ENCODE data around the gene PRDX1. TPM values are rescaled to one million over a fixed set of nuclear protein-coding genes. Genes with fewer than 3 reads are reported as not detected.

The PRDX1 gene
- total and polyA plus RNA-seq, 2 of the 13 experiments (the other 11 are each of a cell fraction or from before 2014, with no cell fraction given): 761 to 1,898 TPM

DNA sequence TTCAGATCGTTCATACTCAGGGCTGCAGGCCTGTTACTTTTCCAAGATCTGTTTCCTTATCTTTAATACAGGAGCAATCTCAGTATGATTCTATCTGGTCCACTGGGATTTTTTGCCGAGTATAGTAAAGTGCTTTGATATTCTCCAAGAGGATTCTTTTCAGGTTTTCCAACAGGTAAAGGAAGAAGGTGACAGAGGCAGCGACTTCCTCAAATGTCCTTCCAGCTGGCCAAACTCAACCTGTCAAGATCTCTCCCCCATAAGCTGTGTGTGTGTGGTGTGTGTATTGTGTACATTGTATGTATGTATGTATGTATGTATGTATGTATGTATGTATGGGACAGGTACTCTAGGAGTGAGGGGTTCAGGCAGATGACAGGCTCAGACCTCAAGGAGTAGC lies 30.0 kb upstream of the PRDX1 start:
- H3K4me1 ChIP-seq (ENCODE audit: insufficient read depth, low read length): peaks cover 41% of the 10 kb centered on the region
- 8% methylated on average over 3 of the region's 3 CpGs for WGBS (ENCODE audit: low lambda C conversion rate)
- no peaks in the 10 kb centered on the region for H4K20me1 ChIP-seq (ENCODE audit: insufficient read depth, low read length)
- ChIA-PET POLR2A (interaction anchor here (0.9 to 29.7 kb wide), 14 partner anchors 9 to 248 kb away, joined by 4 to 690 read pairs (median 8); partner anchors contain the start of genes CCDC163, MMACHC, MUTYH and NASP), CTCF (ENCODE audit: low intra/inter-chr PET ratio, low total read pairs) (no interaction called here)
- H3K79me2 ChIP-seq (ENCODE audit: insufficient read depth, low read length): peaks cover 35% of the 10 kb centered on the region
- BruUV-seq (replicated peaks): no TSS peak
- H3K9me3 ChIP-seq (ENCODE audit: low read length): no peaks in the 10 kb centered on the region
- TF ChIP-seq ZNF3 (CRISPR knock-in tag; IDR thresholded peaks at IDR 0.05): no peak
- no peak for TF ChIP-seq GPN1 (CRISPR knock-in tag; IDR thresholded peaks at IDR 0.05; ENCODE audit: borderline replicate concordance)
- TF ChIP-seq, protein P1, sequence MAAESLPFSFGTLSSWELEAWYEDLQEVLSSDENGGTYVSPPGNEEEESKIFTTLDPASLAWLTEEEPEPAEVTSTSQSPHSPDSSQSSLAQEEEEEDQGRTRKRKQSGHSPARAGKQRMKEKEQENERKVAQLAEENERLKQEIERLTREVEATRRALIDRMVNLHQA (CRISPR knock-in tag; IDR thresholded peaks at IDR 0.05): no peak
- TF ChIP-seq MED13 (CRISPR knock-in tag; IDR thresholded peaks at IDR 0.05): no peak
- TF ChIP-seq SIN3B (IDR thresholded peaks at IDR 0.05; ENCODE audit: low read length): no peak
- 0 out of 2 replicates have a peak, but pooled peaks have one; percentile 54 for TF ChIP-seq ZNF652 (CRISPR knock-in tag; IDR thresholded peaks at IDR 0.05; ENCODE audit: borderline replicate concordance, low read depth)
- TF ChIP-seq ZNF281 (CRISPR knock-in tag; IDR thresholded peaks at IDR 0.05; ENCODE audit: borderline replicate concordance): no peak
- TF ChIP-seq, protein P2, sequence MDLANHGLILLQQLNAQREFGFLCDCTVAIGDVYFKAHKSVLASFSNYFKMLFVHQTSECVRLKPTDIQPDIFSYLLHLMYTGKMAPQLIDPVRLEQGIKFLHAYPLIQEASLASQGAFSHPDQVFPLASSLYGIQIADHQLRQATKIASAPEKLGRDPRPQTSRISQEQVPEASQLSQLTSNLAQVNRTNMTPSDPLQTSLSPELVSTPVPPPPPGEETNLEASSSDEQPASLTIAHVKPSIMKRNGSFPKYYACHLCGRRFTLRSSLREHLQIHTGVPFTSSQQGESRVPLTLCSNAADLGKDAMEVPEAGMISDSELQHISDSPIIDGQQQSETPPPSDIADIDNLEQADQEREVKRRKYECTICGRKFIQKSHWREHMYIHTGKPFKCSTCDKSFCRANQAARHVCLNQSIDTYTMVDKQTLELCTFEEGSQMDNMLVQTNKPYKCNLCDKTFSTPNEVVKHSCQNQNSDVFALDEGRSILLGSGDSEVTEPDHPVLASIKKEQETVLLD (CRISPR knock-in tag; IDR thresholded peaks at IDR 0.05; ENCODE audit: low read depth): no peak
- H3K4me2 ChIP-seq (ENCODE audit: low read depth, low read length): peak overlapping the region; percentile 94
- FAIRE-seq: no peak
- ATAC-seq: no peak
- H3K9ac ChIP-seq (ENCODE audit: insufficient read depth, low read depth, low read length): peak overlapping the region; percentile 88
- no peak for DNase-seq (ENCODE audit: low spot score)
- in situ Hi-C loops (cut with HindIII; ENCODE audit: extremely low pct_ligation_motif_present, low pct_unique_long_range_greater_than_20kb): no loop called here
- H3K27ac ChIP-seq (ENCODE audit: extremely low read length, insufficient read depth, low read length): peak overlapping the region; percentile 92
- peaks cover 1 to 10% of the 10 kb centered on the region in 2 experiments; a peak in 4 of 5 replicates for H3K36me3 ChIP-seq (replicated peaks in 1 of 2; ENCODE audit: control insufficient read depth in 1 of 2, insufficient read depth in 2 of 2, low read length in 2 of 2)
- no peaks in the 10 kb centered on the region; a peak in 1 of 5 replicates for H3K27me3 ChIP-seq (ENCODE audit: control insufficient read depth in 1 of 2, insufficient read depth in 2 of 2, low read length in 2 of 2)
- no peak overlapping the region for H2AFZ ChIP-seq (ENCODE audit: low read length)
- intact Hi-C loops (cut with micrococcal nuclease; ENCODE audit: unreplicated experiment): loop anchor here (2.0 kb wide), 2 partner anchors 19 to 33 kb away; partner anchors contain the start of gene NASP
- peak overlapping the region; percentile 75 to 87 (median 82) for H3K4me3 ChIP-seq (replicated peaks in 1 of 3; ENCODE audit: insufficient read depth in 1 of 3, low read depth in 2 of 3, low read length in 3 of 3)

Measured in HepG2 (cell line).